ENCODE measurements around the gene PDZD2.
A peak's percentile ranks its signal among the peaks of the same experiment; 100 is the strongest.
"Not testable (repeated sequence)": the region's sequence is repeated elsewhere in the genome, so short reads cannot be mapped to it uniquely, and the experiment has no call there.

Gene PDZD2

GRCh38 chr5:31638748-31639418, at the start of gene PDZD2:
Gene PDZD2, plus strand, starts transcription at chr5:31639131.
- DNase-seq, result peak; percentile 75
- TF ChIP-seq GATA1 (IDR thresholded peaks at IDR 0.05; ENCODE audit: low read depth, low read length), result no peak
- TF ChIP-seq POLR2A (IDR thresholded peaks at IDR 0.05; ENCODE audit: low read length), result no peak

DNA sequence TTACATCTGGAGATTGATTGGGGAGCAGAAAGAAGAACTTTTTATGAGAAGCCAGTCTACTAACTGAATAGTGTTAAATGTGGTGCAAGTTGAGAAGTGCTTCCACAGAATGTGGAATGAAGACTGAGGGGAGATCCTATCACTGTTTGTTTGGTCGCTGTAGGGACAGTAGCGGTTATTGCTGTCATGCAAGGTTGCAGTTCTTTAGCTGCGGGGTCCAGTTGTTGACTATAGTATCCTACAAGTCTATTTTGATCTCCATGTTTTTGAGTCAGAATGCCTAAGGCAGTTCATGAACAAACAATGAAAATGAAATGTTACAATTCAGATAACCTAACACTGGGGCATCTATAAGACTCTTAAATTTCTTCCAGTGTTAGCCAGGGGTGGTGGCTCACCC, 45.3 kb upstream of the PDZD2 start:
- TF ChIP-seq GATA1 (IDR thresholded peaks at IDR 0.05; ENCODE audit: low read depth, low read length) (no peak), POLR2A (IDR thresholded peaks at IDR 0.05; ENCODE audit: low read length) (no peak)
- DNase-seq, result no peak

GRCh38 chr5:31596354-31596753, 42.6 kb upstream of the PDZD2 start:
- DNase-seq, result no peak
- TF ChIP-seq POLR2A (IDR thresholded peaks at IDR 0.05; ENCODE audit: low read length) (no peak), GATA1 (IDR thresholded peaks at IDR 0.05; ENCODE audit: low read depth, low read length) (no peak)

- no peak for TF ChIP-seq GATA1 (IDR thresholded peaks at IDR 0.05; ENCODE audit: low read depth, low read length)
- TF ChIP-seq POLR2A (IDR thresholded peaks at IDR 0.05; ENCODE audit: low read length), result no peak
- DNase-seq, result no peak
Observed at GRCh38 chr5:31598640-31599611, 40.0 kb upstream of the PDZD2 start.

GRCh38 chr5:31602305-31602704, 36.6 kb upstream of the PDZD2 start:
- not testable (repeated sequence) for DNase-seq

- no peak for TF ChIP-seq GATA1 (IDR thresholded peaks at IDR 0.05; ENCODE audit: low read depth, low read length)
- no peak for TF ChIP-seq POLR2A (IDR thresholded peaks at IDR 0.05; ENCODE audit: low read length)
- DNase-seq, result no peak
Observed at GRCh38 chr5:31604240-31604639, 34.7 kb upstream of the PDZD2 start.

- DNase-seq, result no peak
- TF ChIP-seq GATA1 (IDR thresholded peaks at IDR 0.05; ENCODE audit: low read depth, low read length) (no peak), POLR2A (IDR thresholded peaks at IDR 0.05; ENCODE audit: low read length) (no peak)
Observed at GRCh38 chr5:31604644-31605043, 34.3 kb upstream of the PDZD2 start.

GRCh38 chr5:31605920-31606319, 33.0 kb upstream of the PDZD2 start:
- TF ChIP-seq GATA1 (IDR thresholded peaks at IDR 0.05; ENCODE audit: low read depth, low read length), result no peak
- no peak for TF ChIP-seq POLR2A (IDR thresholded peaks at IDR 0.05; ENCODE audit: low read length)
- DNase-seq, result no peak

DNA sequence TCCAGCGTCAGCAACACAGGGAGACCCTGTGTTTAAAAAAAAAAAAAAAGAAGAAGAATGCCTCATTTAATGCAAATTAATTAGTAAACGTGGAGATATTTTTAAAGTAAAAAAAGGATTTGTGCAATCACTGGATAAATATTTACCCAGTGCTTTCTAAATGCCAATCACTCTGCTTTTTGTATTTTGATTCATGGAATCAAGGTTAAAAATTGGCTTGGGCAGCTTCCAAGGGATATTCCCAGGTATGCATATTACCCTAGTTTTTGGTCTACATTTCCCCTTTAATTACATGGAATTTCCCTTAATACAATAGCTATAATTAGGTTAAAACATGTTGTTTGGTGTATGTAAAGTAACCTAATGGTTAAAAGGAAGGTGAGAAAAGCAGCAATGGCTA, 31.4 kb upstream of the PDZD2 start:
- TF ChIP-seq GATA1 (IDR thresholded peaks at IDR 0.05; ENCODE audit: low read depth, low read length), result no peak
- TF ChIP-seq POLR2A (IDR thresholded peaks at IDR 0.05; ENCODE audit: low read length), result no peak
- no peak for DNase-seq

DNA sequence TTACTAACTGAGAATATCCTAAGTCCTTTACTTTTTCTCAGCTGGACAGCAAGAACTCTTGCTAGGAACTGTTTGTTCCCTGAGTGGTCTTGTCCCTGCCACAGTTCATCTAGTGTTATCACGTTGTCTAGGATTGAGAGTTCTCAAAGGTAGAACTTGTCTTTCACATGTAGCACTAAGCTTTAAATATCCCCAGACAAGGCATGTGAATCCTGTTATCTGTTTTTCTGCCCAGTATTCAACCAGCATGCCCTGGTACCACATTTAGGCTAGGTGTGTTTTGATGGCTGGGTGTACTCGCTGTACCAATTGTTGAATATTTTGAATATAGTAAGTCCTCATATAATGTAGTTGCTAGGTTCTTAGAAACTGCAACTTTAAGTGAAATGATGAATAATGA, 27.9 kb upstream of the PDZD2 start:
- no peak for DNase-seq
- TF ChIP-seq GATA1 (IDR thresholded peaks at IDR 0.05; ENCODE audit: low read depth, low read length) (no peak), POLR2A (IDR thresholded peaks at IDR 0.05; ENCODE audit: low read length) (no peak)

GRCh38 chr5:31613651-31614050, 25.3 kb upstream of the PDZD2 start:
- TF ChIP-seq GATA1 (IDR thresholded peaks at IDR 0.05; ENCODE audit: low read depth, low read length), result no peak
- TF ChIP-seq POLR2A (IDR thresholded peaks at IDR 0.05; ENCODE audit: low read length), result no peak

DNA sequence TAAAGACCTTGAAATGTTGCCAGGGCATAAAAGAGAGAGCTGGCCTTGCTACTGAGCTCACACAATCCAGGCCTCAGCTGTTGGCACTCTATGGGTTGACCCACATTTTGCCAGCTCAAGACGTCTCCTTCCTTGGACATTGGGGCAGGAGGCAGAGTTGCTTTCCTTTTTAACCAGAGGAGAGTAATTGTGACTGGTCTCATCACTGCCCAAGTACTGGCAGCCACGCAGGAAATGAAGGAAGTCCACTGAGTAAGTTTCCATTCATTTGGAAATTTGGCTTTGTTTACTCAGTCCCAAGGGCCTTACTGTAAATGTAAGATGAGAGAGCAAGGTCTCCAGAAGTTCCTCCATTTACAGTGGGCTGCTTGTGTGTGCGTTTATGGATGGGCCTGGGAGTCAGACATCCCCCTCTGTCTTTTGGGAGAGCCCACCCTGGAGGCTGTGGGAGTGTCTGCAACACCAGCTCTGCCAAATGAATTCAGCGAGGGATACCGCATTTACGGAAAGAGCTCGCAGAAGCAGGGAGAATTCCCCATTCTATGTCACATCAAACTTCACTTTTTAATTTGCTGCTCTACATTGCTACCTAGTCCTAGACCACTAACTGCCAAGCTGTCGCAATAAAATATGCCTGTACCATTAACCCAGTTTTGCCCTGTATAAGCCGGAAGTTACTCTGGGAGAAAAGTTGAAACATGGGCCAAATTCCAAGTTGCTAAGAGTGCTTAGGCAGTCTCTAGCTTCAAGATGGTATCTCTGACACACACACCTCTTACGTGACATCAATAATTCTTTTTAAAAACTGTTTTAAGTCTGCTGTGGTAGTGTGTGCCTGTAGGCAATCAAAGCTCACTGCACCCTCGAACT, 24.5 kb upstream of the PDZD2 start:
- no peak for TF ChIP-seq POLR2A (IDR thresholded peaks at IDR 0.05; ENCODE audit: low read length)
- DNase-seq, result no peak

More at GRCh38 chr5:31613651-31614050, 25.3 kb upstream of the PDZD2 start:
- no peak for DNase-seq

- DNase-seq, result no peak
- TF ChIP-seq POLR2A (IDR thresholded peaks at IDR 0.05; ENCODE audit: low read length) (no peak), GATA1 (IDR thresholded peaks at IDR 0.05; ENCODE audit: low read depth, low read length) (no peak)
Observed at GRCh38 chr5:31617867-31618266, 21.1 kb upstream of the PDZD2 start.

DNA sequence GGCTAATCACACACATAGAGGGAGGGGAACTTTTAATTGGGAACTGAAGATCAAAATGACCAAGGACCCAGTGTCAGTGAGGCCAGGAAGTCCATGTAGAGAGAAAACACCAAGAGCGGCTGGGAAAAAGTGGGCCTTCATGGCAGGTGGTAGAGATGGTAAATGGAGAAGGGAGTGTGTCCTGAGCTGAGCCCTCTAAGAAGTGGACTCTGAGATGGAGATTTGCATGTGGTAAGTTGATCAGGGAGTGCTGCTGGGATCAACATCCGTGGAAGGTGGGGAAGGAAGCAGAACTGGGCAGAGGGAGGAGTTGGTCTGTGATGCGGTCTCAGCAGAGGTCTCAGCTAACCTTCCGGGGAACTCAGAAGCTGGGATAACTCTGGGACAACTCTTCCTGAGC, 18.9 kb upstream of the PDZD2 start:
- no peak for DNase-seq
- no peak for TF ChIP-seq POLR2A (IDR thresholded peaks at IDR 0.05; ENCODE audit: low read length)
- no peak for TF ChIP-seq GATA1 (IDR thresholded peaks at IDR 0.05; ENCODE audit: low read depth, low read length)
